ENCODE data around the gene SLC24A3.

DNA sequence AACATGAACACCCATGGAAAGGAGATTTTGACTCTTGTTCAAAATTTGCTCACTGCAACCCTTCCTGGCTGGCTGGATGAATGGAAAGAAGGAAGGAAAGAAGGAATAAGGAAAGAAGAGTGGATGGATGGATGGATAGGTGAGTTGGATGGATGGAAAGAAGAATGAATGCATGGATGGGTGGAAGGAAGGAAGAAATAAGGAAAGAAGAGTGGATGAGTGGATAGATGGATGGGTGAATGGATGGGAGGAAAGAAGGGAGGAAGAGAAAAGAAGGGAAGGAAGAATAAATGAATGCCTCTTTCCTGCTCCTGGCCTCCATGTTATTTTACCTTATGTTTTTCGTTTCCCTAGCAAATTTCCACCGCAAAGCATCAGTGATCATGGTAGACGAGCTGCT lies 471.4 kb downstream of the SLC24A3 start:
- TF ChIP-seq ZNF70 (CRISPR knock-in tag; IDR thresholded peaks at IDR 0.05) (no peak), ARNTL (CRISPR knock-in tag; IDR thresholded peaks at IDR 0.05; ENCODE audit: borderline replicate concordance, low read depth) (no peak), CSDC2 (CRISPR knock-in tag; IDR thresholded peaks at IDR 0.05) (no peak)
